DMS53 treated with DMSO at 0.1 percent for 48 hours (cell line): ENCODE data around the gene IMMP2L.
A peak's percentile ranks its signal among the peaks of the same experiment; 100 is the strongest.
"Not testable (repeated sequence)": the region's sequence is repeated elsewhere in the genome, so short reads cannot be mapped to it uniquely, and the experiment has no call there.

Experiments used
- DNase-seq: peaks from one replicate; lab custom pipeline; 2025; ENCODE audit not compliant: unreplicated experiment; lab: John Stamatoyannopoulos, UW

IMMP2L gene

DNA sequence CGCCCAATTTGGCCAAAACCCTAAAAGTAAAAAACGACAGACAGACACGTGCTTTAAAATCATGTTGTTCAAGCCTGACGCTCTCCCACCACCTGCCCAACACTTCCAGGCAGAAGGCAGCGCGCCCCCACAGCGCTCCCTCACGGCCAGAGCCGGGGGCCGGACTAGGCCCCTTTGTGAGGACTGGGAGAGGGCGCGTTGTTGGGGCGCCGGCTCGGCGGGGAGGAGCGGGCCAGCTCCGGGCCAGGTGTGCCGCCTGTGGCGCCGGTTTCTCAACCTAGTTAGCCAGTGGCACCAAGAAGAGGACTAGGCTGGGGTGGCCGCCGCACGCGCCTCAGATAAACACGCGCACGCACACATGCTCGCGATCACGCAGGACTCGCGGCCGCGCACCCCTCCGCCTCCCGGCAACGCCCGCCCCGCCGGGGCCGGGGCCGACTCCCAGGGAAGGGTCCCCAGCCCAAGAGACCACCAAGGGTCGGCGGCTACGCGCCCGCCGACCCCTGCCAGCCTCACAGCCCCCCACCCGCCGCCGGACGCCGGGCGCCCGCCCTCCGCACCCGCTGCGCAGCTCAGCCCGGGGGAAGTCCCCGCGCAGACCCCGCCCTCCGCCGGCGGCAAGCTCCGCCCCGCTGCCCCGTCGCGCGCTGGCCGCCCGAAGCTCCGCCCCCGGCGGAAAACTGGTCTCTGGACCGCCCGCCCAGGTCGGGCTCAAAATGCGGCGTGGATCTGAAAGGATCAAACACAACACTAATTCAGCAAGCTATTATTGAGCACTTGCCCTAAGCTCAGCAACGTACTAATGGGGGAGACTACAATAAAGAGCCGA is at the start of gene IMMP2L:
Gene IMMP2L, minus strand, starts transcription at position 589 of the 829 bp plus-strand sequence.
- DNase-seq, result peak; percentile 86

DNA sequence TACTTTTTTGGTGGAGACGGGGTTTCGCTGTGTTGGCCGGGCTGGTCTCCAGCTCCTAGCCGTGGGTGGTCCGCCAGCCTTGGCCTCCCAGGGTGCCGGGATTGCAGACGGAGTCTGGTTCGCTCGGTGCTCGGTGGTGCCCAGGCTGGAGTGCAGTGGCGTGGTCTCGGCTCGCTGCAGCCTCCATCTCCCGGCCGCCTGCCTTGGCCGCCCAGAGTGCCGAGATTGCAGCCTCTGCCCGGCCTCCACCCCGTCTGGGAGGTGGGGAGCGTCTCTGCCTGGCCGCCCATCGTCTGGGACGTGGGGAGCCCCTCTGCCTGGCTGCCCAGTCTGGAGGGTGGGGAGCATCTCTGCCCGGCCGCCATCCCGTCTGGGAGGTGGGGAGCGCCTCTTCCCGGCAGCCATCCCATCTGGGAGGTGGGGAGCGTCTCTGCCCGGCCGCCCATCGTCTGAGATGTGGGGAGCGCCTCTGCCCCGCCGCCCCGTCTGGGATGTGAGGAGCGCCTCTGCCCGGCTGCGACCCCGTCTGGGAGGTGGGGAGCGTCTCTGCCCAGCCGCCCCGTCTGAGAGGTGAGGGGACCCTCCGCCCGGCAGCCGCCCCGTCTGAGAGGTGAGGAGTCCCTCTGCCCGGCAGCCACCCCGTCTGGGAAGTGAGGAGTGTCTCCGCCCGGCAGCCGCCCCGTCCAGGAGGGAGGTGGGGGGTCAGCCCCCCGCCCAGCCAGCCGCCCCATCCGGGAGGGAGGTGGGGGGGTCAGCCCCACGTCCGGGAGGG is 47.4 kb upstream of the IMMP2L start:
- DNase-seq, result not testable (repeated sequence)

- no peak for DNase-seq
Observed at GRCh38 chr7:111607621-111608020, 45.3 kb upstream of the IMMP2L start.

DNA sequence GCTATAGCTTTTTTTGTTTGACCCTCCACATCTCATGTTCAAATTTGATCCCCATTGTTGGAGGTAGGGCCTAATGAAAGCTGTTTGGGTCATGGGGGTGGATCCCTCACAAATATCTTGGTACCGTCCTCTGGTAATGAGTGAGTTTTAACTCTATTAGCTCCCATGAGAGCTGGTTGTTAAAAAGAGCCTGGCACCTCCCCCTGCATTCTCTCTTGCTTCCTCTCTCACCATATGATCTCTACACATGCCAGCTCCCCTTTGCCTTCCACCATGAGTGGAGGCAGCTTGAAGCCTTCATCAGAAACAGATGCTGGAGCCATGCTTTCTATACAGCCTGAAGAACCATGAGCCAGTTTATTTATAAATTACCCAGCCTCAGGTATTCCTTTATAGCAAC is 43.0 kb upstream of the IMMP2L start:
- DNase-seq, result no peak

DNA sequence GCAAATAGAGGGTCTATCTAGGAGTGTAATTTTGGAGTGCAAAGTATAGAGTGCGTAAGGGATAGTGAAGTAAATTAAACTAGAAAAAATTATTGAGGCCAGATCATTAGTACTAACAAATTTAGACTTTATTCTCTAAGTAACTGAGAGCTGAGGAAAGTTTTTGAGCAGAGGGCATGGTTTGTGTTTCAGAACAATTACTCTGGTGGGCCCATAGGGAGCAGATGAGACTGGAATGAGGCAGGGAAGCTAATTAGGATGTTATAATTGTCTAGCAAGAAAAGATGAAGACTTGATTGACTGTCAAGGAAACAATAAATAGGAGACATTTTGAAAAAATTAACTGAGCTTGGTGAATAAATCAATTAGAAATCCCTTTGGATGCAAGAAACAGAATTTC is 37.8 kb upstream of the IMMP2L start:
- DNase-seq, result no peak

DNA sequence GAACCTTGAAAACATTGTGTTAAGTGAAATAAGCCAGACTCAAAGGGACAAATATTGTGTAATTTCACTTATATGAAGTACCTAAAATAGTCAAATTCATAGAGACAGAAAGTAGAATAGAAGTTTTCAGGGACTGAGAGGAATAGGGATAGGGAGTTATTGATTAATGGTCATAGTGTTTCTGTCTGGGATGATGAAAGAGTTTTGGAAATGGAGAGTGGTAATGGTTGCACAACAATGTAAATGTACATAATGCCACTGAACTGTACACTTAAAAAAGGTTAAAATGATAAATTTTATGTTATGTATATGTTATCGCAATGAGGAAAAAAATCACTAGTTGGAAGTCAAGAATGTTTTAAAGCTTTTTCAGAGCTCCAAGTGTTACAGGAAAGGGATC is 33.5 kb upstream of the IMMP2L start:
- no peak for DNase-seq

DNA sequence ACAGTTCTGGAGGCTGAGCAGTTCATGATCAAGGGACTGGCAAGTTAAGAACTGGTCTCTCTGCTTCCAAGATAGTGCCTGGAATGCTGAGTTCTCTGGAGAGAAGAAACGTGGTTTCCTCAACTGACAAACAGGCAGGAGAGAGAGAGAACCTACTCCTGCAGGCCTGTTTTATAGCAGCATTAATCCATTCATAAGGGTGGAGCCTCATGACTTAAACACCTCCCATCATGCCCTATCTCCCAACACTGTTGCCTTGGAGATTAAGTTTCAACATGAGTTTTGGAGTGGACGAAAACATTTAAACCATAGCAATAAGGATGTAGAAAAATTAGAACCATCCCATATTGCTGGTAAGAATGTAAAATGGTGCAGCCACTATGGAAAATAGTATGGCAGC is 32.3 kb upstream of the IMMP2L start:
- no peak for DNase-seq

DNA sequence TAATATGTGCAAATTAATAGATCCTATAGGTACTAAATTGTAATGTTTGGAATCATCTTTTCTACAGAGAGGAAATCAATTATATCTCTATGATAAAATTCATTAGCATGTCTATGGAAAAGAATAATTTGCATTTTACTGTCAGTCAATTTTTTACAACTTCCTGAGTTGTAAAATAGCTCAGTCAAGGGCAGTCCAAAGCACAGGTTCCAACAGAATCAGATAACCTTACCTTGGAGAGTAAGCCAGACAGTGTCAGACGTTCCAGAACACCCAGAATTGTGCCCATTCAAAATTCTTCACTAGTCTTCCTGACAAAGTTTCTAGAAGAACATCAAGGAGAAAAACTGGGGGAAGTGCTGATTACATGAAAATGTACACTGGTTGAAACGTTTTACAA is 31.1 kb upstream of the IMMP2L start:
- DNase-seq, result no peak

DNA sequence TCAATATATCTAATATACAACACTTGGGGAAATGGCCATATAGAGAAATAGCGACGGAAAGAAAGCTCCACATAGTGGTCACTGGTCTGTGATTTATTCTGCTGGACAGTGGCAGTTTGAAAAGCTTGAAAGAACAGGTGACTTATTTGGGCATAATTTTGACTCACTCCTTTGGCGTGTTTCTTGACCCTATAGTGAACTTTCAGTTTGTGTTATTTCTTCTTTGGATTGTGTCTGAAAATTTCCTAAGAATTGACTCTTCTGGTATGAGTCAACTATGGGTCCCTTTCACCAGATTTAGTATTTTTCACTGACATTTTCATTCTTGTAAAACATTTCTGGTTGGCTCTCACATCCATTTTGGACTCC is 25.8 kb upstream of the IMMP2L start:
- no peak for DNase-seq

- DNase-seq, result no peak
Observed at GRCh38 chr7:111587410-111588064, 25.2 kb upstream of the IMMP2L start.

DNA sequence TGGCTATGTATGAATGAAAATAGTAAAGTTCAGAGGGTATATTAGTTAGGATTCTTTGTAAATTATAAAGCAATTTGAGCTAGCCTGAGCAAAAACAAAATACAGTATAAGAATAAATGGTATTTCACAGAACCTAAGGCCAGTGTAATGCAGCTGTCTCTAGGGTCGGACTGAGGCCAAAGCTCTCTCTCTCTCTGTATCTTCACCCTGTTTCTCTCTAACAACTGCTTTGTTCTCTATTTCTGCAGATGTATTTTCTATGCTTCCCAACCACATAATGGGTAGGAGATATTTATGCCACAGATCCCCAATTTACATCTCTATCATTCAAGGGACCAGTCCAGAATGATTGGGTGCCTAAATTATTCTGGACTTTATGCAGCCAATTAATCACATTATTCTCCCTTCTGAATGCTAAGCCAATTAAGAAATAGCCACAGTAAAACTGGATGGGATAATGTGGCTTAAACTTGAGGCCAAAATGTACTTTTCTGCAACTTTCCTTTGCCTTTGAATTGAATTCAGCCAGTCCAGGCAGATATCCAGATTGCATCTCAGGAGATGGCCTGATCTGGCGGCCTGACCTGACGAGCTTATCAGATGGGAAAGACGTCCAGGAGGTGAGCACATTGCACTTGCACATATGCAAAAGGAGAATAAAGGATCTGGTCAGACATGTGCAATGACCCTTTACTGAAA is 24.6 kb upstream of the IMMP2L start:
- no peak for DNase-seq

DNA sequence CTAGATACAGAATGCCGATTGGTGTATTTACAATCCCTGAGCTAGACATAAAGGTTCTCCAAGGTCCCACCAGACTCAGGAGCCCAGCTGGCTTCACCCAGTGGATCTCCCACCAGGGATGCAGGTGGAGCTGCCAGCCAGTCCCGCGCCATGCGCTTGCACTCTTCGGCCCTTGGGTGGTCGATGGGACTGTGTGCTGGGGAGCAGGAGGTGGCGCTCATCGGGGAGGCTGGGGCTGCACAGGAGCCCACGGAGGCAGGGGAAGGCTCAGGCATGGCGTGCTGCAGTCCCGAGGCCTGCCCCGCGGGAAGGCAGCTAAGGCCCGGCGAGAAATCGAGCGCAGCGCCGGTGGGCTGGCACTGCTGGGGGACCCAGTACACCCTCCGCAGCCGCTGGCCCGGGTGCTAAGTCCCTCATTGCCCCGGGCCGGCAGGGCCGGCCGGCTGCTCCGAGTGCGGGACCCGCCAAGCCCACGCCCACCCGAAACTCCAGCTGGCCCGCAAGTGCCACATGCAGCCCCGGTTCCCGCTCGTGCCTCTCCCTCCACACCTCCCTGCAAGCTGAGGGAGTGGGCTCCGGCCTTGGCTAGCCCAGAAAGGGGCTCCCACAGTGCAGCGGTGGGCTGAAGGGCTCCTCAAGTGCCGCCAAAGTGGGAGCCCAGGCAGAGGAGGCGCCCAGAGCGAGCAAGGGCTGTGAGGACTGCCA is 19.6 kb upstream of the IMMP2L start:
- DNase-seq, result not testable (repeated sequence)

DNA sequence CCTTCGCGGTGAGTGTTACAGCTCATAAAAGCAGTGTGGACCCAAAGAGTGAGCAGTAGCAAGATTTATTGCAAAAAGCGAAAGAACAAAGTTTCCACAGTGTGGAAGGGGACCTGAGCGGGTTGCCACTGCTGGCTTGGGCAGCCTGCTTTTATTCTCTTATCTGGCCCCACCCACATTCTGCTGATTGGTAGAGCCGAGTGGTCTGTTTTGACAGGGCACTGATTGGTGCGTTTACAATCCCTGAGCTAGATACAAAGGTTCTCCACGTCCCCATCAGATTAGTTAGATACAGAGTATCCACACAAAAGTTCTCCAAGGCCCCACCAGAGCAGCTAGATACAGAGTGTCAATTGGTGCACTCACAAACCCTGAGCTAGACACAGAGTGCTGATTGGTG is 18.9 kb upstream of the IMMP2L start:
- DNase-seq, result not testable (repeated sequence)

DNA sequence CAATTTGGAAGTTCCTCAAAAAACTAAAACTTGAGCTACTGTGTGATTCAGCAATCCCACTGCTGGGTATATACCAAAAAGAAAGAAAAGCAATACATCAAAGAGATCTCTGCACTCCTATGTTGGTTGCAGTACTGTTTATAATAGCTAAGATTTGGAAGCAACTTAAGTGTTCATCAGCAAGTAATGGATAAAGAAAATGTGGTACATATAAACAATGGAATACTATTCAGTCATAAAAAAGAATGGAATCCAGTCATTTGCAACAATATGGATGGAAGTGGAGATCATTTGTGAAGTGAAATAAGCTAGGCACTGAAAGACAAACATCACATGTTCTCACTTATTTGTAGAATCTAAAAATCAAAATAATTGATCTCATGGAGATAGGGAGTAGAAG is 16.5 kb upstream of the IMMP2L start:
- DNase-seq, result no peak

GRCh38 chr7:111571720-111572119 is 9.4 kb upstream of the IMMP2L start:
- no peak for DNase-seq

GRCh38 chr7:111568870-111569462 is 6.7 kb upstream of the IMMP2L start:
- DNase-seq, result no peak

DNA sequence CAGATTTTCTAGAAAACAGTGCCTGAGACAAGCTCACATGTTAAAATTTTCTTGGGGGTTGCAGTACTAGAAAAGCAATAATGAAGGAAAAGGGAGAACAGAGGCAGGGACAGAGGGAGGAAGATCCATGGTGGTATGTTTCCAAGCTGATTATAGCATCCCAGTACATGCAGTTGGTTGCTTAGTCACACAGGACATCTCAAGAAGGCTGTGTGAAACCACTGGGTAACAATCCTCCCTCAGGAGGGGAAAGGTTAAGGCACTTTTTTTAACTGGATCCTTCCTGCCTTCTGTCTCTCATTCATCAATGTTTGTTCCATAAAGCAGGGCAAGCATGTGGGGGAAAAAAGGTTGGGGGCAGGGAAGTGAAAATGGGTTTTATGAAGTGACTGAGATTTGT is 6.1 kb upstream of the IMMP2L start:
- no peak for DNase-seq

DNA sequence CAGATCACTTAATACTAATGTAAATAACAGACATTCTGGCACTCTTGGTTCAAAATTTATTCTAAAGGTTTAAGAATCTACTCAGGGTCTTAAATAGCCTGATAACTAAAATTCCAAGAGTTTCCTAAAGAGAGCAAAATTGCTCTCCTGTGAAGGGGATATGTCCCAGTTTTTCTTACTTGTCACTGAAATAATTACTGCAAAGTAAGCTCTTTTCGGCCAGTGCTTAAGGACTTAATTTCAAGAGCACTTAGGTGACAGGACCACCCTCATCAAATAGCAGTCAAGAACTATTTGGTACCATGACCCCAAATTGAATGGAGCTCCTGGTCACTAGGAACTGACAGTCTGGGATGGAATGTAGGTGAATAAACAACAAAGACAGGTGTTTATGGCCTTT is 1.8 kb upstream of the IMMP2L start:
- no peak for DNase-seq

DNA sequence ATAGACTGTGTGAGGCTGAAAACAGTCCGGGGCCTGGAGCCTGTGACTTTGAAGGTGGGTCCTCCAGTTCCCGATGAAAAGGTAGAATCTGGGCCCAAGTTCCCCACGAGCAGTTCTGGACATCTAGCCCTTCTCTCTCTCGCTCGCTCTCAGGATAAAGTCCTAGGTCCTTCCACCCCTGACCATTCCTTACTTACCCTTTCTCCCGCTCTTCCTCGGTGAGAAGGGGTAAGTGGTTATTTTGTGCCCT is 713 bp downstream of the IMMP2L start:
- no peak for DNase-seq

DNA sequence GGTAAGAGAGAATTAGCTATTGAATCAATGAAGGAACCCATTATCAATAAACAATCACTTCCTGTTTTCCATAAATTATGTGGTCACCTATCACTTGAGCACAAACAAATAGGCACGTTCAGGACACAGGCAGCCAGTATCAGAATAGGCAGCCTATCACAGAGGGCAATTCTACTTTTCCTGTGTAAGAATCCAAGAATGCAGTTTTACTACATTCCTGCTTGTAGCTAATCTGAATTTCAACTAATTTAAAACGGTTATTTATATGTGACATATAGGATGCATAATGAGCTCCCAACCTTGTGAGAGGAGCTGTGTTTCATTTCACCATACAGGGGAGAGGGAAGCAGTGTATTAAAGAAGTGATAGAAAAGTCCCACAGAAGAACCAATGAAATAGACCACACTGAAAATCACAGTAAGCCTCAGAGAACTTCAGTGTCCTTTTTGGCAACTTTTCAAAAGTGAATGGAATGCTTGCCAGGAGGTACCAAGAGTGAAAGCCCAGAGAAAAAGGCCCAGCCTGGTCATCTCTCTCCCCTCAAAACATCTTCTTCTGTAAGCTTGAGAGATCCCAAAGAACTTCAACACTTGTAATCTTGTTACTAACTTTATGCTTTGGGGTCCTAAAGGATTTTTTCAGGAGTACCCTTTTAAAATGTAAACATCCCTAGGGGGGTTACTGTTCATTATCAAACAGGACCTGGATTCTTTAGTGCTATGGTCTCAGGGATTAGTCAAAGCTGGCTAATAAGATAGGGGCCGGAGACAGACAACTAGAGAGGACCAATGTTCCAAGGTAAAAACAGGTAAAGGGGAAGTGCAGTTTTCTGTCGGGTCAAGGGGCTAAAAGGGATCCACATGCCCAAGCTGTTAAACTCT is 1.3 kb downstream of the IMMP2L start:
- no peak for DNase-seq
